DMS114 treated with DMSO at 0.1 percent for 48 hours (cell line): Measurements from ENCODE around the gene CNTNAP2.
"Not testable (repeated sequence)": the region's sequence is repeated elsewhere in the genome, so short reads cannot be mapped to it uniquely, and the experiment has no call there.

Source experiments
- DNase-seq: peaks from one replicate; lab custom pipeline; 2025; ENCODE audit not compliant: unreplicated experiment; lab: John Stamatoyannopoulos, UW

CNTNAP2 gene

GRCh38 chr7:147071536-147071935, 954.9 kb downstream of the CNTNAP2 start:
- DNase-seq = no peak

- DNase-seq = no peak
Measured at GRCh38 chr7:147078312-147078711, 961.7 kb downstream of the CNTNAP2 start.

GRCh38 chr7:147079083-147079482, 962.5 kb downstream of the CNTNAP2 start:
- no peak for DNase-seq

- DNase-seq = no peak
Measured at GRCh38 chr7:147079921-147080420, 963.4 kb downstream of the CNTNAP2 start.

- no peak for DNase-seq
Measured at GRCh38 chr7:147081117-147081516, 964.5 kb downstream of the CNTNAP2 start.

- DNase-seq = no peak
Measured at GRCh38 chr7:147089051-147089461, 972.5 kb downstream of the CNTNAP2 start.

- DNase-seq = no peak
Measured at GRCh38 chr7:147089608-147090007, 973.0 kb downstream of the CNTNAP2 start.

GRCh38 chr7:147096629-147097028, 980.0 kb downstream of the CNTNAP2 start:
- no peak for DNase-seq

GRCh38 chr7:147103224-147103623, 986.6 kb downstream of the CNTNAP2 start:
- no peak for DNase-seq

- no peak for DNase-seq
Measured at GRCh38 chr7:147106746-147107145, 990.1 kb downstream of the CNTNAP2 start.

GRCh38 chr7:147114525-147114924, 997.9 kb downstream of the CNTNAP2 start:
- not testable (repeated sequence) for DNase-seq

GRCh38 chr7:147136352-147136751, 1019.8 kb downstream of the CNTNAP2 start:
- DNase-seq = no peak

- DNase-seq = no peak
Measured at GRCh38 chr7:147145194-147145593, 1028.6 kb downstream of the CNTNAP2 start.

- no peak for DNase-seq
Measured at GRCh38 chr7:147146169-147146568, 1029.6 kb downstream of the CNTNAP2 start.

GRCh38 chr7:147151661-147152060, 1035.1 kb downstream of the CNTNAP2 start:
- no peak for DNase-seq

GRCh38 chr7:147153571-147153970, 1037.0 kb downstream of the CNTNAP2 start:
- DNase-seq = no peak

- no peak for DNase-seq
Measured at GRCh38 chr7:147161405-147161804, 1044.8 kb downstream of the CNTNAP2 start.

- no peak for DNase-seq
Measured at GRCh38 chr7:147170341-147171012, 1053.9 kb downstream of the CNTNAP2 start.

- DNase-seq = no peak
Measured at GRCh38 chr7:147171013-147171391, 1054.4 kb downstream of the CNTNAP2 start.

- DNase-seq = no peak
Measured at GRCh38 chr7:147173883-147174282, 1057.3 kb downstream of the CNTNAP2 start.

- DNase-seq = no peak
Measured at GRCh38 chr7:147182874-147183273, 1066.3 kb downstream of the CNTNAP2 start.

GRCh38 chr7:147183276-147183675, 1066.7 kb downstream of the CNTNAP2 start:
- DNase-seq = no peak

- DNase-seq = no peak
Measured at GRCh38 chr7:147188467-147188866, 1071.9 kb downstream of the CNTNAP2 start.
